Transverse colon (tissue), 4 donors: ENCODE data around the gene CTSA.
A peak's percentile ranks its signal among the peaks of the same experiment; 100 is the strongest.

Source experiments
- CTCF ChIP-seq, 5 experiments: fragments of 200-600 bp in 3 of 5; fragments of 450-650 bp in 2 of 5; sonication (generic) in 3 of 5; IDR thresholded peaks; 1 replicate in 2 of 5; 2 replicates in 3 of 5; pipeline ENCODE4 v1.5.1; 2016 to 2017; ENCODE audit warnings: antibody characterized with exemption in 5 of 5, inconsistent platforms in 3 of 5, mild to moderate bottlenecking in 2 of 5, moderate library complexity in 1 of 5
- EP300 ChIP-seq: sonication (generic); formaldehyde crosslinking; IDR thresholded peaks from one replicate; pipeline ENCODE4 v1.6.1; 2017; ENCODE audit warnings: antibody characterized with exemption, low read depth
- POLR2A ChIP-seq: fragments of 450-650 bp; IDR thresholded peaks from one replicate; pipeline ENCODE4 v1.6.1; 2016; ENCODE audit warnings: antibody characterized with exemption, mild to moderate bottlenecking, moderate library complexity
- POLR2AphosphoS5 ChIP-seq, 3 donors: sonication (generic); formaldehyde crosslinking; IDR thresholded peaks; one replicate each; pipeline ENCODE4 v1.6.1; 2016; ENCODE audit warnings: antibody characterized with exemption in 3 of 3

GRCh38 chr20:45890077-45890984 is 804 bp upstream of the CTSA start:
- TF ChIP-seq POLR2A = no peak
- TF ChIP-seq CTCF (IDR thresholded peaks at IDR 0.05) = peak; percentile 57 to 74 (median 61)
- no peak for TF ChIP-seq EP300
- peak in 2 of 3 donors; percentile 22 to 49 for TF ChIP-seq POLR2AphosphoS5 (IDR thresholded peaks at IDR 0.05)
